HepG2 (cell line): ENCODE data around the gene SMARCAD1. TPM values are rescaled to one million over a fixed set of nuclear protein-coding genes. Genes with fewer than 3 reads are reported as not detected.

ENCODE experiments used
- ATAC-seq: fragments of 200-7000 bp; cut with Tn5 transposase; 3 replicates; pipeline ENCODE4 v1.9.1; 2020; ENCODE audit warnings: mild to moderate bottlenecking, moderate library complexity
- BruUV-seq: library from RNA; stranded (reverse); fragments of 400-500 nt; replicated peaks from 2 replicates; lab custom pipeline; 2021; lab: Mats Ljungman, UMichigan
- CTCF ChIA-PET: fragments of 300-600 bp; formaldehyde crosslinking; extraction: SDS; loops from one replicate; lab custom pipeline; 2021; ENCODE audit warnings: low total read pairs, inconsistent platforms, low intra/inter-chr PET ratio; lab: Yijun Ruan, JAX
- POLR2A ChIA-PET: fragments of 350-600 bp; sonication (Branson Sonifier 250); formaldehyde crosslinking; loops from one replicate; lab custom pipeline; 2020; ENCODE audit warnings: antibody characterized with exemption, inconsistent platforms; lab: Yijun Ruan, JAX
- DNase-seq: peaks from one replicate; pipeline ENCODE4 v3.0.0-alpha.2; 2015; ENCODE audit warnings: low spot score
- FAIRE-seq: peaks from 3 replicates; lab custom pipeline; 2011; peaks lifted over from hg19 to GRCh38; lab: Jason Lieb, UNC
- H2AFZ ChIP-seq: one replicate; pipeline ENCODE4 v1.6.1; 2011; ENCODE audit warnings: low read length, inconsistent platforms
- H3K27ac ChIP-seq: fragments of 300-600 bp; 3 replicates; pipeline ENCODE4 v1.8.0; 2011; ENCODE audit warnings: mixed run types, mild to moderate bottlenecking, mixed read lengths, low read length, inconsistent platforms; ENCODE audit not compliant: insufficient read depth; ENCODE audit errors: extremely low read length
- H3K27me3 ChIP-seq, 2 experiments: fragments of 200-600 bp in 1 of 2; 2 replicates in 1 of 2; 3 replicates in 1 of 2; pipeline versions ENCODE4 v1.6.0 to v1.8.0; 2011; ENCODE audit warnings: low read length in 2 of 2, mild to moderate bottlenecking in 2 of 2, moderate library complexity in 2 of 2, inconsistent platforms in 1 of 2; ENCODE audit not compliant: insufficient read depth in 2 of 2, control insufficient read depth in 1 of 2
- H3K36me3 ChIP-seq, 2 experiments: fragments of 200-600 bp in 1 of 2; replicated peaks in 1 of 2; 2 replicates in 1 of 2; 3 replicates in 1 of 2; pipeline versions ENCODE4 v1.5.1 to v1.8.0; 2011; ENCODE audit warnings: low read length in 2 of 2, inconsistent platforms in 1 of 2; ENCODE audit not compliant: insufficient read depth in 2 of 2, control insufficient read depth in 1 of 2
- H3K4me1 ChIP-seq: 2 replicates; pipeline ENCODE4 v1.5.1; 2012; ENCODE audit warnings: low read length, inconsistent platforms; ENCODE audit not compliant: insufficient read depth
- H3K4me2 ChIP-seq: 2 replicates; pipeline ENCODE4 v1.6.0; 2011; ENCODE audit warnings: low read depth, low read length, inconsistent platforms
- H3K4me3 ChIP-seq, 3 experiments: fragments of 200-600 bp in 1 of 3; sonication (generic), shearing (Covaris generic) in 1 of 3; replicated peaks in 1 of 3; 2 replicates each; pipeline ENCODE4 v1.5.1; 2011 to 2016; ENCODE audit warnings: low read length in 3 of 3, inconsistent platforms in 2 of 3, low read depth in 2 of 3, mild to moderate bottlenecking in 2 of 3, control low read depth in 1 of 3, mixed read lengths in 1 of 3; ENCODE audit not compliant: insufficient read depth in 1 of 3
- H3K79me2 ChIP-seq: one replicate; pipeline ENCODE4 v1.6.1; 2011; ENCODE audit warnings: low read length, inconsistent platforms; ENCODE audit not compliant: insufficient read depth
- H3K9ac ChIP-seq: 2 replicates; pipeline ENCODE4 v1.6.0; 2011; ENCODE audit warnings: mild to moderate bottlenecking, low read depth, low read length, inconsistent platforms; ENCODE audit not compliant: insufficient read depth
- H3K9me3 ChIP-seq: 2 replicates; pipeline ENCODE4 v1.5.1; 2012; ENCODE audit warnings: mild to moderate bottlenecking, low read length
- H4K20me1 ChIP-seq: 2 replicates; pipeline ENCODE4 v1.6.0; 2011; ENCODE audit warnings: inconsistent platforms, mild to moderate bottlenecking, low read length, moderate library complexity; ENCODE audit not compliant: insufficient read depth
- HNRNPH1 ChIP-seq: fragments of 200-400 bp; formaldehyde crosslinking; optimal IDR thresholded peaks from 2 replicates; pipeline ENCODE3; 2017; ENCODE audit warnings: mild to moderate bottlenecking, low read depth, low read length
- POGK ChIP-seq: sonication (generic); formaldehyde crosslinking; conservative IDR thresholded peaks from 2 replicates; pipeline ENCODE4 v1.8.0; 2022; ENCODE audit warnings: mild to moderate bottlenecking, moderate library complexity, missing genetic modification reagents
- SP4 ChIP-seq: sonication (generic); formaldehyde crosslinking; IDR thresholded peaks from 2 replicates; pipeline ENCODE4 v1.8.1; 2023; ENCODE audit warnings: mild to moderate bottlenecking, missing genetic modification reagents
- ZNF232 ChIP-seq: sonication (generic); formaldehyde crosslinking; IDR thresholded peaks from 2 replicates; pipeline ENCODE4 v1.4.0; 2020; ENCODE audit warnings: missing genetic modification reagents, borderline replicate concordance
- ZNF337 ChIP-seq: sonication (generic); formaldehyde crosslinking; IDR thresholded peaks from 2 replicates; pipeline ENCODE4 v1.5.1; 2020; ENCODE audit warnings: missing genetic modification reagents, low read depth, mild to moderate bottlenecking, borderline replicate concordance
- ZNF430 ChIP-seq: sonication (generic); formaldehyde crosslinking; IDR thresholded peaks from 2 replicates; pipeline ENCODE4 v1.9.0; 2021; ENCODE audit warnings: mild to moderate bottlenecking, missing genetic modification reagents
- WGBS: methylation state at CpG from one replicate; pipeline ENCODE4 v1.1.6; 2017; ENCODE audit warnings: low lambda C conversion rate; 5-methylcytosine and 5-hydroxymethylcytosine counted together
- in situ Hi-C: cut with HindIII; loops from 2 replicates; pipeline ENCODE4 v1.10.0; 2017; ENCODE audit warnings: low pct_unique_long_range_greater_than_20kb; ENCODE audit not compliant: extremely low pct_ligation_motif_present
- intact Hi-C: fragments of 100-400 bp; cut with micrococcal nuclease; formaldehyde crosslinking; loops from one replicate; pipeline ENCODE4 v1.10.0; 2022; ENCODE audit not compliant: unreplicated experiment
- polyA plus RNA-seq, 8 experiments: library from polyadenylated mRNA; depleted of rRNA in 3 of 8; stranded (reverse) in 7 of 8; unstranded in 1 of 8; fragments of >200 nt; fragmentation: Illumina TruSeq in 4 of 8; extraction: Trizol in 4 of 8; gene quantifications; 2 replicates each; pipeline versions ENCODE4 v1.2.1 to v1.2.3, GENCODE V29; 2011 to 2016; ENCODE audit warnings: low read depth in 4 of 8, missing spikeins in 1 of 8, mixed read lengths in 1 of 8; ENCODE audit not compliant: insufficient read depth in 1 of 8
- total RNA-seq, 5 experiments: library from RNA; depleted of rRNA; stranded (reverse); fragments of >200 nt; fragmentation: Illumina TruSeq; extraction: Trizol; gene quantifications; 2 replicates each; pipeline ENCODE4 v1.2.3, GENCODE V29; 2016; ENCODE audit warnings: low read depth in 1 of 5
- TF ChIP-seq, protein P1 (sequence below): sonication (generic); formaldehyde crosslinking; IDR thresholded peaks from 2 replicates; pipeline ENCODE4 v1.8.0; 2022; ENCODE audit warnings: mild to moderate bottlenecking, missing genetic modification reagents
- TF ChIP-seq, protein P2 (sequence below): sonication (generic); formaldehyde crosslinking; IDR thresholded peaks from 2 replicates; pipeline ENCODE4 v1.4.0; 2020; ENCODE audit warnings: missing genetic modification reagents

The SMARCAD1 gene
- total and polyA plus RNA-seq, 2 of the 13 experiments (the other 11 are each of a cell fraction or from before 2014, with no cell fraction given) = 18.2 to 35.9 TPM

DNA sequence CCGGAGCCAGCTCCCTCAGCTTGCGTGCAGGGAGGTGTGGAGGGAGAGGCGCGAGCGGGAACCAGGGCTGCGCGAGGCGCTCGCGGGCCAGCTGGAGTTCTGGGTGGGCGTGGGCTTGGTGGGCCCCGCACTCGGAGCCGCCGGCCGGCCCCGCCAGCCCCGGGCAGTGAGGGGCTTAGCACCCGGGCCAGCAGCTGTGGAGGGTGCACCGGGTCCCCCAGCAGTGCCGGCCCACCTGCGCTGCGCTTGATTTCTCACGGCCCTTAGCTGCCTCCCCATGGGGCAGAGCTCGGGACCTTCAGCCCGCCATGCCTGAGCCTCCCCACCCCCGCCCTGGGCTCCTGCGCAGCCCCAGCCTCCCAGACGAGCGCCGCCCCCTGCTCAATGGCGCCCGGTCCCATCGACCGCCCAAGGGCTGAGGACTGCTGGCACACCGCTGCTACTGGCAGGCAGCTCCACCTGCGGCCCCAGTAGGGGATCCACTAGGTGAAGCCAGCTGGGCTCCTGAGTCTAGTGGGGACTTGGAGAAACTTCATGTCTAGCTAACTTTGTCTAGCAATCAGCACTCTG is 37.8 kb upstream of the SMARCAD1 start:
- BruUV-seq = no TSS peak
- FAIRE-seq = no peak
- H3K27me3 ChIP-seq = no peaks in the 10 kb centered on the region
- no peaks in the 10 kb centered on the region for H3K9me3 ChIP-seq
- no peaks in the 10 kb centered on the region for H3K79me2 ChIP-seq
- WGBS = 61% methylated on average over 6 of the region's 37 CpGs
- CTCF ChIA-PET = no interaction called here
- TF ChIP-seq, protein P1, sequence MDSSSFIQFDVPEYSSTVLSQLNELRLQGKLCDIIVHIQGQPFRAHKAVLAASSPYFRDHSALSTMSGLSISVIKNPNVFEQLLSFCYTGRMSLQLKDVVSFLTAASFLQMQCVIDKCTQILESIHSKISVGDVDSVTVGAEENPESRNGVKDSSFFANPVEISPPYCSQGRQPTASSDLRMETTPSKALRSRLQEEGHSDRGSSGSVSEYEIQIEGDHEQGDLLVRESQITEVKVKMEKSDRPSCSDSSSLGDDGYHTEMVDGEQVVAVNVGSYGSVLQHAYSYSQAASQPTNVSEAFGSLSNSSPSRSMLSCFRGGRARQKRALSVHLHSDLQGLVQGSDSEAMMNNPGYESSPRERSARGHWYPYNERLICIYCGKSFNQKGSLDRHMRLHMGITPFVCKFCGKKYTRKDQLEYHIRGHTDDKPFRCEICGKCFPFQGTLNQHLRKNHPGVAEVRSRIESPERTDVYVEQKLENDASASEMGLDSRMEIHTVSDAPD (CRISPR knock-in tag) = no peak
- TF ChIP-seq SP4 (CRISPR knock-in tag) (no peak), POGK (CRISPR knock-in tag) (no peak), ZNF232 (no peak), HNRNPH1 (no peak), ZNF337 (CRISPR knock-in tag) (no peak), ZNF430 (CRISPR knock-in tag) (no peak)
- TF ChIP-seq, protein P2, sequence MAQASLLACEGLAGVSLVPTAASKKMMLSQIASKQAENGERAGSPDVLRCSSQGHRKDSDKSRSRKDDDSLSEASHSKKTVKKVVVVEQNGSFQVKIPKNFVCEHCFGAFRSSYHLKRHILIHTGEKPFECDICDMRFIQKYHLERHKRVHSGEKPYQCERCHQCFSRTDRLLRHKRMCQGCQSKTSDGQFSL = no peak
- TF ChIP-seq, all 625 proteins: peak for 0
- Histone ChIP-seq H3K4me3 (no peak overlapping the region), H3K9ac (no peak overlapping the region), H3K27ac (no peak overlapping the region), H2AFZ (no peak overlapping the region), H3K4me2 (no peak overlapping the region), H3K36me3 (no peaks in the 10 kb centered on the region), H4K20me1 (no peaks in the 10 kb centered on the region), H3K4me1 (peaks cover 11% of the 10 kb centered on the region; the same call in 1 of the 2 replicates)
- no peak for ATAC-seq
- POLR2A ChIA-PET = no interaction called here
- no peak for DNase-seq
- in situ Hi-C loops = no loop called here
- intact Hi-C loops = no loop called here
